ENCODE measurements around the gene C11orf91. TPM values are rescaled to one million over a fixed set of nuclear protein-coding genes. Genes with fewer than 3 reads are reported as not detected.

C11orf91 gene
- total RNA-seq, 2 donors from 2014 or later: 1.0 TPM; not detected in 1

- Mint-ChIP-seq H3K27me3 (ENCODE audit: insufficient read depth) (no peaks in the 10 kb centered on the region), H3K9me3 (no peaks in the 10 kb centered on the region), H3K36me3 (ENCODE audit: low read depth) (no peaks in the 10 kb centered on the region), H3K4me3 (no peak overlapping the region), H3K27ac (peak overlapping the region; percentile 19), H3K4me1 (peaks cover 46% of the 10 kb centered on the region)
- peak overlapping the region; percentile 74 for H3K27ac ChIP-seq (ENCODE audit: low read depth, low read length)
- 88 to 93% methylated on average over 4 to 6 of the region's 6 CpGs for WGBS, 2 experiments (ENCODE audit: insufficient coverage in 1 of 2, insufficient read length in 1 of 2)
- H3K36me3 ChIP-seq (ENCODE audit: control insufficient read depth, insufficient read depth, low read length): no peaks in the 10 kb centered on the region
- DNase-seq: no peak
- TF ChIP-seq CTCF (conservative IDR thresholded peaks at IDR 0.05): no peak
- no peaks in the 10 kb centered on the region for H3K27me3 ChIP-seq (ENCODE audit: control insufficient read depth, insufficient read depth, low read length, poor library complexity, severe bottlenecking)
- no peak overlapping the region for H3K9ac ChIP-seq (ENCODE audit: extremely low read depth, low read length, poor library complexity, severe bottlenecking)
- H3K4me1 ChIP-seq (ENCODE audit: control insufficient read depth, insufficient read depth, low read length): peaks cover 17% of the 10 kb centered on the region
- H3K9me3 ChIP-seq (ENCODE audit: control insufficient read depth, low read length): no peaks in the 10 kb centered on the region
- H3K4me3 ChIP-seq (ENCODE audit: low read length): no peak overlapping the region
Observed at GRCh38 chr11:33691066-33691864, 9.4 kb downstream of the C11orf91 start.

GRCh38 chr11:33690290-33691065 lies 10.1 kb downstream of the C11orf91 start:
- Histone ChIP-seq H3K9me3 (ENCODE audit: control insufficient read depth, low read length) (no peaks in the 10 kb centered on the region), H3K27me3 (ENCODE audit: control insufficient read depth, insufficient read depth, low read length, poor library complexity, severe bottlenecking) (no peaks in the 10 kb centered on the region), H3K36me3 (ENCODE audit: control insufficient read depth, insufficient read depth, low read length) (no peaks in the 10 kb centered on the region), H3K9ac (ENCODE audit: extremely low read depth, low read length, poor library complexity, severe bottlenecking) (no peak overlapping the region), H3K4me3 (ENCODE audit: low read length) (no peak overlapping the region), H3K27ac (ENCODE audit: low read depth, low read length) (no peak overlapping the region), H3K4me1 (ENCODE audit: control insufficient read depth, insufficient read depth, low read length) (peaks cover 15% of the 10 kb centered on the region)
- no peak overlapping the region for H3K4me3 Mint-ChIP-seq
- no peaks in the 10 kb centered on the region for H3K36me3 Mint-ChIP-seq (ENCODE audit: low read depth)
- H3K27ac Mint-ChIP-seq: no peak overlapping the region
- peaks cover 38% of the 10 kb centered on the region for H3K4me1 Mint-ChIP-seq
- no peaks in the 10 kb centered on the region for H3K9me3 Mint-ChIP-seq
- no peaks in the 10 kb centered on the region for H3K27me3 Mint-ChIP-seq (ENCODE audit: insufficient read depth)
- TF ChIP-seq CTCF (conservative IDR thresholded peaks at IDR 0.05): no peak
- whole genome bisulfite sequencing, 2 experiments (ENCODE audit: insufficient coverage in 1 of 2, insufficient read length in 1 of 2): 92 to 93% methylated on average over 5 to 8 of the region's 8 CpGs
- no peak for DNase-seq

DNA sequence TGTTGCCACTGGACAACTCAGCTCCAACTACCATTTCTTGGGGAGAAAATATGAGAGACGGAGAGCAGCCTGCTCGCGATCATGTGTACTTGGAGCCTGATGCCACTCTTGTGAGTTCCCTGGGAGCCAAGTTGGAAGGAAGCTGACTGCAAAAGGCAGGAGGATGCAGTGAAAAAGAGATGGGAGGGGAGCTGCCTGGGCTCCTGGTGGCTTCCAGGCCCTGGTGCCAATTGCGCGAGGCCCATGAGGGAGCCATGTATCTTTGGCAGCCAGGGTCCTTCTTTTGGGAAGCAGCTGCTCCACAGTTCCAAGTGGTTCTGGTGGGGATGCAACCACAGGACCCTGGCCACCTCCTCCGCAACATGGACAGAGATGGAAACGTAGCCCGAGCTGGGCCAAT lies 11.1 kb downstream of the C11orf91 start:
- no peaks in the 10 kb centered on the region for H3K9me3 Mint-ChIP-seq
- H3K36me3 Mint-ChIP-seq (ENCODE audit: low read depth): no peaks in the 10 kb centered on the region
- no peak overlapping the region for H3K9ac ChIP-seq (ENCODE audit: extremely low read depth, low read length, poor library complexity, severe bottlenecking)
- no peak overlapping the region for H3K27ac ChIP-seq (ENCODE audit: low read depth, low read length)
- no peaks in the 10 kb centered on the region for H3K27me3 Mint-ChIP-seq (ENCODE audit: insufficient read depth)
- no peak overlapping the region for H3K4me3 Mint-ChIP-seq
- H3K4me1 Mint-ChIP-seq: peaks cover 29% of the 10 kb centered on the region
- H3K9me3 ChIP-seq (ENCODE audit: control insufficient read depth, low read length): no peaks in the 10 kb centered on the region
- DNase-seq: no peak
- TF ChIP-seq CTCF (conservative IDR thresholded peaks at IDR 0.05): no peak
- no peak overlapping the region for H3K4me3 ChIP-seq (ENCODE audit: low read length)
- peaks cover 14% of the 10 kb centered on the region for H3K4me1 ChIP-seq (ENCODE audit: control insufficient read depth, insufficient read depth, low read length)
- no peak overlapping the region for H3K27ac Mint-ChIP-seq
- no peaks in the 10 kb centered on the region for H3K27me3 ChIP-seq (ENCODE audit: control insufficient read depth, insufficient read depth, low read length, poor library complexity, severe bottlenecking)
- H3K36me3 ChIP-seq (ENCODE audit: control insufficient read depth, insufficient read depth, low read length): no peaks in the 10 kb centered on the region
- WGBS, 2 experiments (ENCODE audit: insufficient coverage in 1 of 2, insufficient read length in 1 of 2): 94 to 98% methylated on average over 8 of the region's 8 CpGs
